Measurements from ENCODE around the gene RSBN1L.

The RSBN1L gene

DNA sequence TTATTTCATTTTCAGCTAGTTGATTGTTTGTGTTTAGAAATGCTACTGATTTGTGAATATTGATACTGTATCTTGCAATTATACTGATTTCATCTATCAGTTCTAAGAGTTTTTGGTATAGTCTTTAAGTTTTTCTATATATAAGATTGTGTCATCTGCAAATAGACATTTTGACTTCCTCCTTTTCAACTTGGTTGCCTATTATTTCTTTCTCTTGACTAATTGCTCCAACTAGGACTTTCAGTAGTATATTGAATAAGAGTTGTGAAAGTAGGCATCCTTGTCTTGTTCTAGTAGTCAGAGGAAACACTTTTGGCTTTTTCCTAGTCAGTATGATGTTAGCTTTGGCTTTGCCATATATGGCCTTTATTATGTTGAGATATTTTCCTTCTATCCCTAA is 122.8 kb downstream of the RSBN1L start:
- peaks cover 9% of the 10 kb centered on the region; the same call in 1 of the 2 replicates for H3K36me3 ChIP-seq (ENCODE audit: insufficient read depth, low read depth, low read length)
- H3K4me3 ChIP-seq (ENCODE audit: low read length): no peak overlapping the region
- no peak overlapping the region for H3K27ac ChIP-seq (ENCODE audit: low read length)
- H3K9ac ChIP-seq (ENCODE audit: low read depth, low read length): no peak overlapping the region
- peaks cover 19% of the 10 kb centered on the region for H3K9me3 ChIP-seq (ENCODE audit: insufficient read depth, low read depth, low read length)
- no peaks in the 10 kb centered on the region for H3K4me1 ChIP-seq (ENCODE audit: insufficient read depth, low read length)
- no peaks in the 10 kb centered on the region for H3K27me3 ChIP-seq (ENCODE audit: insufficient read depth, low read length)

- Histone ChIP-seq H3K27ac (ENCODE audit: low read length) (no peak overlapping the region), H3K36me3 (ENCODE audit: insufficient read depth, low read depth, low read length) (peaks cover 9% of the 10 kb centered on the region; the same call in 1 of the 2 replicates), H3K4me3 (ENCODE audit: low read length) (no peak overlapping the region), H3K27me3 (ENCODE audit: insufficient read depth, low read length) (no peaks in the 10 kb centered on the region), H3K4me1 (ENCODE audit: insufficient read depth, low read length) (no peaks in the 10 kb centered on the region), H3K9ac (ENCODE audit: low read depth, low read length) (no peak overlapping the region), H3K9me3 (ENCODE audit: insufficient read depth, low read depth, low read length) (peaks cover 19% of the 10 kb centered on the region)
Measured at GRCh38 chr7:77820967-77821366, 124.7 kb downstream of the RSBN1L start.

DNA sequence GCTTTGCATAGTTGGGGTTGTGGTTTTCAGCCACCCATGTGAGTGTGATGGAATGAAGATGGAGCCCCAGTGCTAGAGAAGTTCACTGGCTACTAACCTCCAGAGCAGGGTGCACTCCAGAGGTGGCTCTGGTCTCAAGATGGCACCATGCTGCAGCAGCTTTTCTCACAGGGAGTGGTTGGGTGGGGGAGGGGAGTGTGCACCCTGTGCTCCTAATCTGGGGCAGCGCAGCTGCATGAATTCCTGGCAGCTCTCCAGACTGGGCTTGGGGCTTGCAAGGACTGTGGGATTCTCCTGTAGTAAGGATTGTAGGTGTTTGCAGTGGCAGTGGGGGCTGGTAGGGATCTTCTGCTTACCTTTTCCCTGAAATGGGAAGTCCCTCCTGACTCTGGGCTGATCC is 126.0 kb downstream of the RSBN1L start:
- H3K27ac ChIP-seq (ENCODE audit: low read length): no peak overlapping the region
- no peak overlapping the region for H3K9ac ChIP-seq (ENCODE audit: low read depth, low read length)
- H3K9me3 ChIP-seq (ENCODE audit: insufficient read depth, low read depth, low read length): peaks cover 19% of the 10 kb centered on the region
- peaks cover 9% of the 10 kb centered on the region; the same call in 1 of the 2 replicates for H3K36me3 ChIP-seq (ENCODE audit: insufficient read depth, low read depth, low read length)
- H3K4me3 ChIP-seq (ENCODE audit: low read length): no peak overlapping the region
- H3K27me3 ChIP-seq (ENCODE audit: insufficient read depth, low read length): no peaks in the 10 kb centered on the region
- no peaks in the 10 kb centered on the region for H3K4me1 ChIP-seq (ENCODE audit: insufficient read depth, low read length)

- H3K27me3 ChIP-seq (ENCODE audit: insufficient read depth, low read length): no peaks in the 10 kb centered on the region
- no peak overlapping the region for H3K27ac ChIP-seq (ENCODE audit: low read length)
- no peak overlapping the region for H3K4me3 ChIP-seq (ENCODE audit: low read length)
- H3K4me1 ChIP-seq (ENCODE audit: insufficient read depth, low read length): no peaks in the 10 kb centered on the region
- peaks cover 9% of the 10 kb centered on the region; the same call in 1 of the 2 replicates for H3K36me3 ChIP-seq (ENCODE audit: insufficient read depth, low read depth, low read length)
- no peak overlapping the region for H3K9ac ChIP-seq (ENCODE audit: low read depth, low read length)
- peaks cover 19% of the 10 kb centered on the region for H3K9me3 ChIP-seq (ENCODE audit: insufficient read depth, low read depth, low read length)
Measured at GRCh38 chr7:77823787-77824186, 127.5 kb downstream of the RSBN1L start.

DNA sequence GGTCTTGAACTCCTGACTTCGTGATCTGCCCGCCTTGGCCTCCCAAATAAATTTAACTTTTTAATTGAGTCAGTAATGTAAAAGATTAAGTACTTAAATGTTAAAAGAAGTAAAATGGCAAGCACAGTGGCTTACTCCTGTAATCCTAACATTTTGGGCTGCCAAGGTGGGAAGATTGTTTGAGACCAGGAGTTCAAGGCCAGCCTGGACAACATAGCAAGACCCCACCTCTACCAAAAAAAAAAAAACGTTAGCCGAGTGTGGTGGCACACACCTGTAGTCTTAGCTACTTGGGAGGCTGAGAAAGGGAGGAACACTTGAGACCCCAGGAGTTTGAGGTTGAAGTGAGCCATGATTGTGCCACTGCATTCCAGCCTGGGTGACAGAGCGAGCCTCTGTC is 128.4 kb downstream of the RSBN1L start:
- Histone ChIP-seq H3K9me3 (ENCODE audit: insufficient read depth, low read depth, low read length) (peaks cover 19% of the 10 kb centered on the region), H3K36me3 (ENCODE audit: insufficient read depth, low read depth, low read length) (peaks cover 9% of the 10 kb centered on the region; the same call in 1 of the 2 replicates), H3K27me3 (ENCODE audit: insufficient read depth, low read length) (no peaks in the 10 kb centered on the region), H3K27ac (ENCODE audit: low read length) (no peak overlapping the region), H3K9ac (ENCODE audit: low read depth, low read length) (no peak overlapping the region), H3K4me3 (ENCODE audit: low read length) (no peak overlapping the region), H3K4me1 (ENCODE audit: insufficient read depth, low read length) (no peaks in the 10 kb centered on the region)

GRCh38 chr7:77825131-77825530 is 128.9 kb downstream of the RSBN1L start:
- Histone ChIP-seq H3K27ac (ENCODE audit: low read length) (no peak overlapping the region), H3K4me1 (ENCODE audit: insufficient read depth, low read length) (no peaks in the 10 kb centered on the region), H3K36me3 (ENCODE audit: insufficient read depth, low read depth, low read length) (peaks cover 7% of the 10 kb centered on the region; the same call in 1 of the 2 replicates), H3K4me3 (ENCODE audit: low read length) (no peak overlapping the region), H3K27me3 (ENCODE audit: insufficient read depth, low read length) (no peaks in the 10 kb centered on the region), H3K9me3 (ENCODE audit: insufficient read depth, low read depth, low read length) (peaks cover 17% of the 10 kb centered on the region), H3K9ac (ENCODE audit: low read depth, low read length) (no peak overlapping the region)

DNA sequence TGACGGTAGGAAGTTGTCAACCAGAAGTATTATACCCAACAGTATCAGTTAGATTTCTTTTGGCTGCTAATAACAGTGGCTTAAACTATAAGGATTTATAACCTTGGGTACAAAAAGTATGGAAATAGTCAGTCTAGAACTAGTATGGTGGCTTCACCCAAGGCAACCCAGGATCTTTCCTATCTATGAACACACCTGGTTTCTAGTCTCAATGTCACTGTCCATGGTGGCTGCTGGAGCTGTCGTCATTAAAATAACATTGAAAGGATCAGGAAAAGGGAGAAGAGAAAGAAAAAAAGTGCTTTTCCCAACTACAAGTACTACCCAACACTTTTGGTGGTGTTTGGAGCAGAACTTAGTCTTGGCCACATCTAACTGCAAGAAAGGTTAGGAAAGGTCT is 130.0 kb downstream of the RSBN1L start:
- H3K4me3 ChIP-seq (ENCODE audit: low read length): no peak overlapping the region
- no peaks in the 10 kb centered on the region for H3K36me3 ChIP-seq (ENCODE audit: insufficient read depth, low read depth, low read length)
- H3K9ac ChIP-seq (ENCODE audit: low read depth, low read length): no peak overlapping the region
- no peak overlapping the region for H3K27ac ChIP-seq (ENCODE audit: low read length)
- H3K4me1 ChIP-seq (ENCODE audit: insufficient read depth, low read length): no peaks in the 10 kb centered on the region
- peaks cover 5% of the 10 kb centered on the region for H3K9me3 ChIP-seq (ENCODE audit: insufficient read depth, low read depth, low read length)
- no peaks in the 10 kb centered on the region for H3K27me3 ChIP-seq (ENCODE audit: insufficient read depth, low read length)

GRCh38 chr7:77827999-77828398 is 131.7 kb downstream of the RSBN1L start:
- Histone ChIP-seq H3K36me3 (ENCODE audit: insufficient read depth, low read depth, low read length) (no peaks in the 10 kb centered on the region), H3K9ac (ENCODE audit: low read depth, low read length) (no peak overlapping the region), H3K4me1 (ENCODE audit: insufficient read depth, low read length) (no peaks in the 10 kb centered on the region), H3K27me3 (ENCODE audit: insufficient read depth, low read length) (no peaks in the 10 kb centered on the region), H3K4me3 (ENCODE audit: low read length) (no peak overlapping the region), H3K27ac (ENCODE audit: low read length) (no peak overlapping the region), H3K9me3 (ENCODE audit: insufficient read depth, low read depth, low read length) (no peaks in the 10 kb centered on the region)

- Histone ChIP-seq H3K27me3 (ENCODE audit: insufficient read depth, low read length) (no peaks in the 10 kb centered on the region), H3K27ac (ENCODE audit: low read length) (no peak overlapping the region), H3K4me3 (ENCODE audit: low read length) (no peak overlapping the region), H3K4me1 (ENCODE audit: insufficient read depth, low read length) (no peaks in the 10 kb centered on the region), H3K9ac (ENCODE audit: low read depth, low read length) (no peak overlapping the region), H3K36me3 (ENCODE audit: insufficient read depth, low read depth, low read length) (no peaks in the 10 kb centered on the region), H3K9me3 (ENCODE audit: insufficient read depth, low read depth, low read length) (no peaks in the 10 kb centered on the region)
Measured at GRCh38 chr7:77830649-77831355, 134.5 kb downstream of the RSBN1L start.

DNA sequence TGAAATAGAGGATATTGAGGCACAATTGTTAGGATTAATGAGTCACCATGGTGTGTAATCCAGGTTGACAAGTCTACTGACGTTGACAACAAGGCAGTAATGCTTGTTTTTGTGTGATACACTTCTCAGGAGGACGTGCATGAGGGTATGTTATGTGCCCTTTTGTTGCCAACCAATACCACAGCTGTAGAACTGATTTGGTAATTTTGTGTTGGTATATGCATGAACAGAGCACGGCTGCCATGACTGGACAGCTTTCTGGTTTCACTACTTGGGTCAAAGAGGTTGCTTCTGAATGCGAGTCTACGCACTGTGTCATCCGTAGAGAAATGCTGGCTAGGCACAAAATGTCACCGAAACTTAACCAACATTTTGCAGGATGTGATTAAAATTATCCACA is 135.2 kb downstream of the RSBN1L start:
- Histone ChIP-seq H3K36me3 (ENCODE audit: insufficient read depth, low read depth, low read length) (no peaks in the 10 kb centered on the region), H3K9ac (ENCODE audit: low read depth, low read length) (no peak overlapping the region), H3K4me3 (ENCODE audit: low read length) (no peak overlapping the region), H3K9me3 (ENCODE audit: insufficient read depth, low read depth, low read length) (no peaks in the 10 kb centered on the region), H3K27me3 (ENCODE audit: insufficient read depth, low read length) (no peaks in the 10 kb centered on the region), H3K4me1 (ENCODE audit: insufficient read depth, low read length) (no peaks in the 10 kb centered on the region), H3K27ac (ENCODE audit: low read length) (no peak overlapping the region)

DNA sequence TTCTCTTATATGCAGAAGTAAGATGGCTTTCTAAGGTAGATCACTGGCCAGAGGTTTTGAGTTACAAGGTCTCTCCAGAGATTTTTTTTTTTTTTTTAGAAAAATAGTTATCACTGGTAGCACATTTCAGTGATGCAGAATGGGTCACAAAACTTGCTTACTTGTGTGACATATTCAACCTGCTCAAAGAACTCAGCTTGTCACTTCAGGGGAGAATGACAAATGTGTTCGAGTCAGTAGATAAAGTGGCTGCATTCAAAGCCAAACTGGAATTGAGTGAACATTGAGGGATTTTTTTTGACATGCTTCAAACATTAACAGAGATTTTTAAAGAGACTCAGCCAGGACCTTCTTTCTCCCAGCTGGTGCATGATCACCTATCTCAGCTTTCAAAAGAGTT is 135.7 kb downstream of the RSBN1L start:
- no peak overlapping the region for H3K9ac ChIP-seq (ENCODE audit: low read depth, low read length)
- no peak overlapping the region for H3K4me3 ChIP-seq (ENCODE audit: low read length)
- H3K4me1 ChIP-seq (ENCODE audit: insufficient read depth, low read length): no peaks in the 10 kb centered on the region
- no peak overlapping the region for H3K27ac ChIP-seq (ENCODE audit: low read length)
- H3K9me3 ChIP-seq (ENCODE audit: insufficient read depth, low read depth, low read length): no peaks in the 10 kb centered on the region
- H3K27me3 ChIP-seq (ENCODE audit: insufficient read depth, low read length): no peaks in the 10 kb centered on the region
- no peaks in the 10 kb centered on the region for H3K36me3 ChIP-seq (ENCODE audit: insufficient read depth, low read depth, low read length)
